Right lung (tissue), 5 donors: Measurements from ENCODE around the gene CHI3L1. TPM values are rescaled to one million over a fixed set of nuclear protein-coding genes. Genes with fewer than 3 reads are reported as not detected.

Experiments used
- DNase-seq, 2 donors: peaks; one replicate each; pipeline ENCODE4 v3.0.0-alpha.2; 2013
- polyA plus RNA-seq, 5 donors: library from polyadenylated mRNA; unstranded; fragments of 120-200 nt; gene quantifications; one replicate each; pipeline versions ENCODE4 v1.2.1 to v1.2.3, GENCODE V29; 2013; ENCODE audit warnings: inconsistent platforms in 1 of 5, low replicate concordance in 1 of 5; ENCODE audit not compliant: insufficient read length in 5 of 5, insufficient read depth in 1 of 5

Gene CHI3L1
- polyA plus RNA-seq, 5 donors, result 0.43 to 1.6 (median 0.64) TPM

DNA sequence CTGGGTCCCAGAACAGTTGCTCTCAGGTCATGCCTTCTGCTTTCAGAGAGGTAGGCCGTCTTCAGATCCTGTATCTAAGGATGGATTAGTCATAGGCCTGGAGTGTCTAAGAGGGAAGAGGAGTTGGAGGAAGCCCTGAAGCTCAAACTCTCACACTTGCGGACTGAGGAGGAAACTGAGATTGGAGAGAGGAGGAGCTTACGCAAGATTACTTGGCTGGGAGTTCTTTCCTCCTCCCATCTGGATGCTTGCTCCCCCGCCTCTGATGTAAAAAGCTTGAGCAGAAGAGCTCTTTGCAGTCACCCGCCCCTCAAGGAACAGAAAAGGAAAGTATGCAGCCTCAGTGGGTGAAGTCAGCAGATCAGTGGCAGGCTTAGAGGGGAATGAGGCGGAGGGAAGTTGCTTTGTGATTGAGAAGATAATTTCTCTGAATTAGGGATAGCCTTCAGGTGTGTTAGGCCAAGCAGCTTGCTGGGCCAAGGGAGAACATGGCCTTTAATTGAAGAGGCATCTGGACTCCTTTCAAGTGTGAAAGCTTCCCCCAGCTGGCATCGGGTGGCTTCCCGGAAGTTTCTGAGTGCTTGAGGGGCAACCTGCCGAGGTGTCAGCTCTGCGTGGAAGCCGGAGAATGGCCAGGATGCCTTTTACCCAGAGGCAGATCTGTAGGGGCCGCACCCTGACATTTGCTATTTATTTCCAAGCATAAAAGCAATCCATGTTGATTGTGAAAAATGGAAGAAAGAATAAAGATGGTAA is 52.4 kb downstream of the CHI3L1 start:
- DNase-seq, result no peak

DNA sequence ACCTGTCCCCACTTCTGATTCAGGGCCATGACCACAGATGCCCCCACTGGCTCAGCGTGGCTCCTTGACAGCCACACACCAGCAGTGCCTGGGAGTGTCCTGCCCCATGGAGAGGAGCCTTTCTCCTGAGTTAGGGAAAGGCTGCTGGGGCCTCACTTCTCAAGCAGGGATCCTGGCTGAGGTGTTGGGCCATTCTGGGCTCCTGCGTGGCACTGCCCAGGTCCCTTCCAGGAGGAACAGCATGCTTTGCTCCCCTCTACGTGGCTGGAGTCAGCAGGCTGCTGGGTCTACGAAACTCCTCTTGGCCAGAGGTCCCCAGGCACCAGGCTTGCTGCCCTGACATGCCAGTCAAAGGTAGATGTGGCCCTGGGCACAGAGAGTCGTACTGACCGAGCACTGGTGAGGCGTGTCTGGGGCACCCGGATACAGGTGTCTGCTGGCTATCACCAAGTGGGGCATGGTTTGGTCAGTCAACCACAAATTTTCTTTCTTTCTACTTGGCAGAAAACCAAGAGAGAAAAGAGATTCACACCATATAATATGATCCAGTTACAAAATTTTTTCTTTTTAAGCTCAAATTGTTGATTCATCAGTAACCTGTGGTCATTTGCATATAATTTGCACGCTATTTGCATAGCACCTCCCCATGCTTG is 54.8 kb downstream of the CHI3L1 start:
- no peak for DNase-seq

DNA sequence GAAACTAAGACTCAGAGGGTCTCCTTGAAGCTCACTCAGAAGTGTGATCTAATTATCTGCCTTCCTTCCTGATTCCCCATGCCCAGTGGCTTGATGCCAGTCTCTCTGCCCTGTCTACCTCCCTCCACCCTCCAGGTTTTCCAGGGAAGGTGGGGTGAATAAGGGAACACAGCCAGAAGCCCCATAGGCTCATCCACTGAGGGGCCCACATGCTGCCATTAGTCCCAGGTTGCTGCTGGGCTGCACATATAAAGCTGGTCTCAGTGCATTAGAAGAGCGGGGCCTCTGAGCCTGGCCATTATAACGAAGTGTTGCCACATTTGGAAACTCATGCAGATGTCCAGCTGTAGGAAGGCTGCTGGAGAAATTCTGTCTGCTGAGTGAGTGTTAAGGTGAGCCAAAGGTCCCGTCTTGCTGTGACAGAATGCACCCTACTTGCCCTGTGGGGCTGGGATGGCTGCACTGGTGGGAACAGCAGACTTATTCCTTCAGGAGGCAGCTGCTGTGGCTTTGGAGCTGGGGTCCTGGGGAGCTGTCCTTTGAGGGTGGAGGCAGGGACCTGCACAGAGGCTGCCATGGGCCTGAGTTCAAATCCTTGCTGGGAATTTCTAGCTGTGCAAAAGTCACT is 56.0 kb downstream of the CHI3L1 start:
- peak; percentile 52 to 59 for DNase-seq

DNA sequence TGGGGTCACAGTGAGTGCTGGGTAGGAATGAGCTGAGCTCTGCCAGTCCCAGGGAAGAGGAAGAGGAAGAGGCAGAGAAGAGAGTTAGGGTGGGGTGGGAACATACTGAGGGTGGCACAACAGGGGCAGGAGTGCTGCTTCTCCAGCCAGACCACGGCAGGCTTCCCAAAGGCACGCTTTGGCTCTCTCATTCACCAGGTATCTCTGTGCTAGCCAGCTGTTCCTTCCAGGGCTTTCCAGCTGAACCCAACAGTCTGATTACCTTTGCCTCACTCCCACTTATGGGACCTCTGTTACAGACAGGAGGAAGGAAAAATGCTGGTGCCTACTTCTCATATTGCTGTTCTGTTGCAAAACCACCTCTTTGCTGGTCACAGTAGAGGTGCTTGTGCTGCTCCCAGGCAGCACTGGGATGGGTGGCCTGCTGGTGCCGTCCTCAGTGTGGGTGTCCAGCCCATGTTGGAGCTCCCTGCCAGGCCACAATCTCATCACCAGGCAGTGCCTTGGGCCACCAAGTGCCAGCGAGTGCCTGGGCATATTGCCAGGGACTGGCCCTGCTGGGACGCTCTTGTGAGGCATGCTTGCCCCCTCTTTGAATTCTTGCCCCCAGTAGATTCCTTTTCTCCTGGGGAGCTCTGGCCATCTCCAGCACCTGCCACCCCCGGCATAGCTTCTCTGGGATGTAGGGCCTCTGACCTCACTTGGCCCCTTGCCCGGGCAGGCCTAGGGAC is 56.8 kb downstream of the CHI3L1 start:
- no peak for DNase-seq

Other genes starting within 250 kb of the CHI3L1 start
- gene ADIPOR1, start 228.4 kb downstream of the CHI3L1 start, polyA plus RNA-seq, result 10 to 100 TPM; 65.9 to 73.2 (median 68.1) TPM
- gene CYB5R1, start 219.4 kb downstream of the CHI3L1 start, polyA plus RNA-seq, result 10 to 100 TPM; 29.5 to 37.3 (median 33.2) TPM
- 10 to 100 TPM; 67.8 to 74.0 (median 71.2) TPM for gene TMEM183A, start 179.3 kb downstream of the CHI3L1 start, polyA plus RNA-seq
- 1 to 10 TPM; 2.9 to 5.3 (median 3.1) TPM for gene PPFIA4, start 160.2 kb downstream of the CHI3L1 start, polyA plus RNA-seq
- 10 to 100 TPM in 1 of 5 donors, under 1 TPM in 2, not detected in 2; 0.08 to 20.2 (median 0.55) TPM for gene MYOG, start 100.7 kb downstream of the CHI3L1 start, polyA plus RNA-seq
- gene ADORA1, start 59.0 kb downstream of the CHI3L1 start, polyA plus RNA-seq, result 10 to 100 TPM in 3 of 5 donors, 1 to 10 TPM in 2; 2.4 to 17.2 (median 12.3) TPM
- gene MYBPH, start 10.9 kb downstream of the CHI3L1 start, polyA plus RNA-seq, result 10 to 100 TPM in 1 of 5 donors, under 1 TPM in 4; 0.08 to 14.4 (median 0.13) TPM
- under 1 TPM; 0.09 to 0.25 (median 0.17) TPM for gene CHIT1, start 43.0 kb upstream of the CHI3L1 start, polyA plus RNA-seq
- 10 to 100 TPM; 46.8 to 90.2 (median 79.9) TPM for gene BTG2, start 118.8 kb upstream of the CHI3L1 start, polyA plus RNA-seq
- 100 to 1,000 TPM in 1 of 5 donors, 10 to 100 TPM in 4; 72.7 to 101 (median 81.1) TPM for gene FMOD, start 164.4 kb upstream of the CHI3L1 start, polyA plus RNA-seq